Measurements from ENCODE around the gene FAM167B. TPM values are rescaled to one million over a fixed set of nuclear protein-coding genes. Genes with fewer than 3 reads are reported as not detected.
A peak's percentile ranks its signal among the peaks of the same experiment; 100 is the strongest.

FAM167B gene
- polyA plus RNA-seq, 2 of the 4 experiments (the other 2 are of a cell fraction) = 0.53 to 2.0 TPM

GRCh38 chr1:32247983-32248889 is 1.2 kb downstream of the FAM167B start:
- 25% methylated on average over 10 of the region's 31 CpGs for WGBS (ENCODE audit: missing lambda C conversion rate)
- H3K9me3 ChIP-seq = no peaks in the 10 kb centered on the region
- ATAC-seq (peak; percentile 90 to 95), FAIRE-seq (no peak), DNase-seq (ENCODE audit: low read depth in 1 of 2, low spot score in 1 of 2) (peak; percentile 72 to 74)
- ChIA-PET CTCF (interaction anchor here (0.6 to 7.7 kb wide), 31 partner anchors 9 to 177 kb away, joined by 3 to 96 read pairs (median 4); partner anchors contain the start of gene CCDC28B), POLR2A (interaction anchor here (0.9 kb wide), 1 partner anchor 26 kb away, joined by 3 read pairs; the partner anchor contains the start of genes EIF3I and TMEM234)
- H3K4me1 ChIP-seq = peaks cover 3% of the 10 kb centered on the region; the same call in 1 of the 3 replicates
- no peak overlapping the region for H3K4me3 ChIP-seq
- H3K27ac ChIP-seq = peak overlapping the region in 1 of 2 experiments; percentile 57; a peak in 2 of 6 replicates
- TF ChIP-seq RAD21 (conservative IDR thresholded peaks at IDR 0.05 in 1 of 2, IDR thresholded peaks at IDR 0.05 in 1 of 2) = peak; percentile 47 to 56
- no peak for TF ChIP-seq JUN (IDR thresholded peaks at IDR 0.05)
- no peak for TF ChIP-seq MAZ (IDR thresholded peaks at IDR 0.05; ENCODE audit: borderline replicate concordance, low read depth, low read length)
- TF ChIP-seq SMC3 (IDR thresholded peaks at IDR 0.05) = peak; percentile 58
- peak; percentile 66 for TF ChIP-seq CTCF (IDR thresholded peaks at IDR 0.05)
- 0 out of 3 replicates have a peak overlapping the region, but pooled peaks have one; percentile 20 for H3K4me2 ChIP-seq

- ChIA-PET POLR2A (no interaction called here), CTCF (interaction anchor here (0.7 to 7.7 kb wide), 7 partner anchors 9 to 67 kb away, joined by 3 to 96 read pairs (median 6); no protein-coding TSS in a partner anchor)
- Histone ChIP-seq H3K4me1 (peaks cover 3% of the 10 kb centered on the region; the same call in 1 of the 3 replicates), H3K4me2 (no peak overlapping the region), H3K9me3 (no peaks in the 10 kb centered on the region), H3K4me3 (no peak overlapping the region), H3K27ac (no peak overlapping the region)
- 79% methylated on average over 8 of the region's 9 CpGs for WGBS (ENCODE audit: missing lambda C conversion rate)
- DNase-seq (ENCODE audit: low read depth in 1 of 2, low spot score in 1 of 2) = no peak
- ATAC-seq = no peak
- FAIRE-seq = no peak
- no peak for TF ChIP-seq REST (IDR thresholded peaks at IDR 0.05)
- no peak for TF ChIP-seq FOSL2 (IDR thresholded peaks at IDR 0.05)
- no peak for TF ChIP-seq FOSL2 (CRISPR knock-in tag; IDR thresholded peaks at IDR 0.05)
- no peak for TF ChIP-seq CBX8 (IDR thresholded peaks at IDR 0.05)
- no peak for TF ChIP-seq EP300 (IDR thresholded peaks at IDR 0.05)
- no peak for TF ChIP-seq ATOH8 (CRISPR knock-in tag; IDR thresholded peaks at IDR 0.05; ENCODE audit: low read depth)
- no peak for TF ChIP-seq NR3C1 (IDR thresholded peaks at IDR 0.05)
- no peak for TF ChIP-seq NFE2L2 (conservative IDR thresholded peaks at IDR 0.05; ENCODE audit: low read length)
- no peak for TF ChIP-seq HES2 (IDR thresholded peaks at IDR 0.05)
- TF ChIP-seq USF2 (IDR thresholded peaks at IDR 0.05) = no peak
- TF ChIP-seq BHLHE40 (IDR thresholded peaks at IDR 0.05; ENCODE audit: low read depth, low read length) = no peak
- TF ChIP-seq FOSB (CRISPR knock-in tag; IDR thresholded peaks at IDR 0.05) = no peak
- TF ChIP-seq EHMT2 (IDR thresholded peaks at IDR 0.05; ENCODE audit: low read depth) = no peak
Observed at GRCh38 chr1:32249831-32250525, 3.0 kb downstream of the FAM167B start.
